WI38 (cell line): Measurements from ENCODE around the gene PHF21B.

Experiments
- H3K4me3 ChIP-seq: 2 replicates; pipeline ENCODE4 v1.5.1; 2011; ENCODE audit warnings: low read depth, mild to moderate bottlenecking, control low read depth, low read length
- TF ChIP-seq, protein P1 (sequence below): IDR thresholded peaks from 2 replicates; pipeline ENCODE4 v1.5.1; 2012; ENCODE audit warnings: low read depth, mild to moderate bottlenecking, control low read depth, low read length

The PHF21B gene

DNA sequence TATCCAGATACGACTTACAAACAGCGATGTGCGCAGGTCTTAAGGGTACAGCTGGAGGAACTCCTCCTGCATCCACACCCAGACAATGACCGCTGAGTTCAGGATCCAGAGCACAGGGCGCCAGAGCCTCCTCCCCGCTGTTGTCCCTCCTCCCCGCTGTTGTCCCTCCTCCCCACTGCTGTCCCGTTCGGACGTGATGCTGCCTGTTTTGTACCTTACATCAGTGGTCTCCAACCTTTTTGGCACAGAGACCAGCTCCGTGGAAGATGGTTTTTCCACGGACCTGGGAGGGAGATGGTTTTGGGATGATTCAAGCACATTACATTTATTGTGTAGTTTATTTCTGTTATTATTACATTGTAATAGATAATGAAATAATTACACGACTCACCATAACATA lies 62.0 kb downstream of the PHF21B start:
- no peak overlapping the region for H3K4me3 ChIP-seq
- TF ChIP-seq, protein P1, sequence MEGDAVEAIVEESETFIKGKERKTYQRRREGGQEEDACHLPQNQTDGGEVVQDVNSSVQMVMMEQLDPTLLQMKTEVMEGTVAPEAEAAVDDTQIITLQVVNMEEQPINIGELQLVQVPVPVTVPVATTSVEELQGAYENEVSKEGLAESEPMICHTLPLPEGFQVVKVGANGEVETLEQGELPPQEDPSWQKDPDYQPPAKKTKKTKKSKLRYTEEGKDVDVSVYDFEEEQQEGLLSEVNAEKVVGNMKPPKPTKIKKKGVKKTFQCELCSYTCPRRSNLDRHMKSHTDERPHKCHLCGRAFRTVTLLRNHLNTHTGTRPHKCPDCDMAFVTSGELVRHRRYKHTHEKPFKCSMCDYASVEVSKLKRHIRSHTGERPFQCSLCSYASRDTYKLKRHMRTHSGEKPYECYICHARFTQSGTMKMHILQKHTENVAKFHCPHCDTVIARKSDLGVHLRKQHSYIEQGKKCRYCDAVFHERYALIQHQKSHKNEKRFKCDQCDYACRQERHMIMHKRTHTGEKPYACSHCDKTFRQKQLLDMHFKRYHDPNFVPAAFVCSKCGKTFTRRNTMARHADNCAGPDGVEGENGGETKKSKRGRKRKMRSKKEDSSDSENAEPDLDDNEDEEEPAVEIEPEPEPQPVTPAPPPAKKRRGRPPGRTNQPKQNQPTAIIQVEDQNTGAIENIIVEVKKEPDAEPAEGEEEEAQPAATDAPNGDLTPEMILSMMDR: no peak

DNA sequence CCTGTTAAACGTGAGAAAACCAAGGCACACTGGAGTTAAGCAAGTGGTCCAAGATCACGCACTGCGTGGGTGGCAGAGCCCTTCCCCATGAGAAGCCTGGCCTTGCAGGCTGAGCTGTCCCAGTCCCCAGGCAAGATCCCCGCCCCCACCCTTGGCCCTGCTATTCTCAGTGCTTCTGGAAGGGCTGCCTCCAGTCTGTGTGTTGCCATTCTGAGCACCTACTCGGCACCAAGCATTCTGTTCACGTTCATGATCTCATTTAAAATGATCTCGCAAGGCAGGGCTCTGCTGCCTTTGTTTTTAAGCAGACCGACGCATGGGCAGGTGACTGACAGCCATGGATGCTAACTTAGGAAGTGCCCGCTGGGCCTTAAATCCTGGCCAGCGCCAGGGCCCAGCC lies 62.8 kb downstream of the PHF21B start:
- H3K4me3 ChIP-seq: no peak overlapping the region
- TF ChIP-seq, protein P1: no peak

DNA sequence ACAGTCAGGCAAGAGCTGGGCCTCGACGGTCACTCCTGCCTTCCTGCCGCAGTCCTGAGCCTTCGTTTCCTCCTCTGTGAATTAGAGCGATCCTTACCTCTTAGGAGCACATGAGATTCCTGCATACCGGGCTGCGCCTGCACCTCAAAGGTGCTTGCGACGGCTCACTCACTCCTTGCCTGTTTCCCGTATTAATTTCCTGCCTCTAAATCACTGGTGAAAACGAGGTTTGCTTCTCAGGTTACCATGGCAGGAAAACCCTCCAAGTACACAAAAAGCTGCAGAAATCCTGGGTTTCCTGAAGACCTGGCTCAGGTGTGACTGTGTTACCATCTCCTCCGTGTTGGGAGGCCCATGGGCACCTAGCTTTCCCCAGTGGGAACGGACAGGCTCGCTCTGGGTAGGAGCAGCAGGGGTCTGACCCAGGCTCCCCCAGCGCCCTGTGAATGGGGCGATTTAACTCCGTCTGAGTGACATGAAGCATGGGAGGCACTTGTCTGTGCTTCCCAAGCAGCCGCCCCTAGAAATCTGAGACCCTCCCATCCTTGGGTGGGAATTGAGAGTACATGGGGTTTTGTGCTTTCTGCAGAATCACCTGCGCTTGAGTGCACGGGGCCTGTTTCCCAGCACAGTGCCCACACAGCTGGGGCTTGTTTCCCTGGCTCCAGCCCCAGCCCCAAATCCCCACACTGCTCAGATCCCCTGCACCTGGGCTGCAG lies 64.8 kb downstream of the PHF21B start:
- TF ChIP-seq, protein P1: no peak
- no peak overlapping the region for H3K4me3 ChIP-seq

DNA sequence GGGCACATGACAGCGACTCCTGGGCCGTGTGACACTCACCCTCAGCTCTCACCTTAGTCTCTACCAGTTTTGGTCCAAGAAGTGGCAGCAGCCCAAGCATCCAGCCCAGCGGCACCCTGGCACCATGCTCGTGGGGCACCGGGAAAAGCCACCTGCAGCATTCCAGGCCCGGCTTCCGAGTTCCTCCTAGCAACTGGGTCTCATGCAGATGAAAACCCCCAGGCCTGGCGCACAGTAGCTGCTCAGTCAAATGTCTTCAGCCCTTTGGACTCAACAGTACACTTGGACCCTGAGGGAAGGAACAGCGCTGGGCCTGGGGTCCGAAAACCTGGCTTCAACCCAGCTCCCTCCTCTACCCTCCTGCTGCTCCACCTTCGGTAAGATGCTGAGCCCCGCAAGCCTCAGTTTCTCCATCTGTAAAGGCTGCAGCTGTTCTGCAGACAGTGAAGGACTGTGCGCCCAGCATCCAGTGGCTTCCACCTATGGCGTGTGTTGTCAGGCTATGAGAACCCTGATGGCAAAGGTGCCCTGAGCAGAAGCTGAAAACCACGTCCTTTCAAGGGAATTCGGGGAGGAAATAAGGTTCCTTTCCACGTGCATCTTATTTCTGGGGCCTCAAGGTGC lies 66.0 kb downstream of the PHF21B start:
- H3K4me3 ChIP-seq: no peak overlapping the region
- TF ChIP-seq, protein P1: no peak

DNA sequence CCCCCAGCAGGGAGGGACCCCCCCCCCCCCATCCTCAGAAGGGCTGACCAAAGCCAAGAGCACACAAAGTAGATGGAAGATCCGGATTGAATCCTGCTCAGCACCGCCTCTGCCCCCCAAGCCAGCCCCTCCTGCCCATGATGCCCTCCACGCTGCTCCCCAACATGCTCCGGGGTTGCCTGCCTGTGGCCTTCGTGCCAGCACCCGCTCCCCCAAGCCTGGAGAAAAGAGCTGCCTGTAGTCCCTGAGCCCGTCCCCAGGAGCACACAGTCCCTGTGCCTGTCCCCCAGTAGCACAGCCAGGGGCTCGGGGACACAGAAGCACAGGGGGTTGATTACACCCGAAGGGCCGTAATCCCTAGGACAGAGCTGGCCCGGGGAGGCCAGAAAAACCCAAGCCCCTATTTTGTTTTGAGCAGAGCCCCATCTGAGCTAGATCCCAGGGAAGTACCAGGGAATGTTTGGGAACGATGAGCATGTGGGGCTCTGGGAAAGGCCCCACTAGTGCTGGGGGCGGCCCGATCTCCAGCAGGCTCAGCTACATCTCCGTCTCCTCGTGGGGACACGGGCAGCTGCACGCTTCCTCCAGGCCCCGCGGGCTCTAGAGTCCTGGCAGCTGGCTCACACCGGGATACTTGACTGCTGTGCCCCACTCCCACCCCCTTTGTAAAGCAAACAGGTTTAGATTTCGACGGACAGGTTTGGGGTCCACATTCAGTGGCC lies 66.7 kb downstream of the PHF21B start:
- no peak overlapping the region for H3K4me3 ChIP-seq
- TF ChIP-seq, protein P1: no peak

DNA sequence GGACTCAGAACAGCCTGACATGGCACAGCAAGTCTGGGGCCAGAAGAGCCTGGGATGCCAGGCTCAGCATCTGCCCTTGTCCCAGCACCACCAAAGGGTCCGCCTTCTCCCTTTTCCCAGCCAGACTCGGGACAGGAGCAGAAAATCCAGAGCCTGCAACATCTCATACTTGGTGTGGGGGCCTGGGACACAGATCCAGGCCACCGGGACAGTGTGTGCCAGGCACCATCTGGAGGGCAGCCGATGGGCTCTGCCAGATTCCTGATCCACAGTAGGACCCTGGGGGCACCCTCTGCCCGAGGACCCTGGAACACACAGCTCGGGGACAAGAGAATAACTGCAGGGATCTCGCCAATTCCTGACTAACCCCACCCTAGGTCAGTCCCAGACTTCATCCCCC lies 67.7 kb downstream of the PHF21B start:
- no peak overlapping the region for H3K4me3 ChIP-seq
- TF ChIP-seq, protein P1: no peak

DNA sequence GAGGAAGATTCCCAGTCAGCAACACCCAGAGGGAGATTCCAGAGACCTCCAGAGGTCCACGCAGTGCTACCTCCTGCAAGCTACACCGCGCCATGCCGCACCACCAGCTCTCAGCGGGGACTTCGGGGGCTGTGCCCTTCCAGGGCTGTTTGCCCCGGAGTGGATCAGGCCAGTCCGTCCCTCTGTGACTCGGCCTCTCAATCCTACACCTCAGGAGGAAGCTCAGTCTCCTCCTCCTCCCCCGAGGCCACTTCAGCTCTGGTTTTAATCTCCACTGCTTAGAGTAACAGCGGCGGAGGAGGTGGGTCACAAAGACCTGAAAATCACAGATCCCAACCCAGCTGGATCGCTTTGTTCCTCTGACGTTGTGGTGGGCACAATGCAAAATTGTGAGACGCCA lies 68.6 kb downstream of the PHF21B start:
- H3K4me3 ChIP-seq: no peak overlapping the region
- TF ChIP-seq, protein P1: no peak
